Lower leg skin (tissue), 3 donors: ENCODE measurements around the gene PER3.

Source experiments
- CTCF ChIP-seq, 3 donors: fragments of 450-650 bp; IDR thresholded peaks; one replicate each; pipeline ENCODE4 v1.5.1; 2016; ENCODE audit warnings: antibody characterized with exemption in 3 of 3, mild to moderate bottlenecking in 3 of 3, moderate library complexity in 2 of 3
- POLR2A ChIP-seq, 2 donors: fragments of 450-650 bp; IDR thresholded peaks; one replicate each; pipeline ENCODE4 v1.6.1; 2016 to 2017; ENCODE audit warnings: antibody characterized with exemption in 2 of 2, mild to moderate bottlenecking in 1 of 2, moderate library complexity in 1 of 2

GRCh38 chr1:7821282-7821681 is 37.2 kb downstream of the PER3 start:
- TF ChIP-seq CTCF (IDR thresholded peaks at IDR 0.05), result no peak
- TF ChIP-seq POLR2A (IDR thresholded peaks at IDR 0.05), result no peak
